Measurements from ENCODE around the gene GLB1L2.

Gene GLB1L2

GRCh38 chr11:134370526-134371435 is 39.0 kb downstream of the GLB1L2 start:
- DNase-seq = no peak

GRCh38 chr11:134371436-134372185 is 39.8 kb downstream of the GLB1L2 start:
- no peak for DNase-seq

GRCh38 chr11:134372536-134372935 is 40.7 kb downstream of the GLB1L2 start:
- DNase-seq = no peak

- no peak for DNase-seq
These were observed 41.2 kb downstream of the GLB1L2 start for GRCh38 chr11:134372961-134373360.

GRCh38 chr11:134373591-134374052 is 41.8 kb downstream of the GLB1L2 start:
- DNase-seq = no peak

- DNase-seq = no peak
These were observed 42.4 kb downstream of the GLB1L2 start for GRCh38 chr11:134374171-134374570.

- no peak for DNase-seq
These were observed 43.2 kb downstream of the GLB1L2 start for GRCh38 chr11:134374891-134375550.

GRCh38 chr11:134376150-134376921 is 44.5 kb downstream of the GLB1L2 start:
- no peak for DNase-seq

GRCh38 chr11:134377876-134378275 is 46.1 kb downstream of the GLB1L2 start:
- DNase-seq = no peak

- no peak for DNase-seq
These were observed 47.5 kb downstream of the GLB1L2 start for GRCh38 chr11:134379241-134379640.

GRCh38 chr11:134380229-134380628 is 48.4 kb downstream of the GLB1L2 start:
- DNase-seq = no peak

GRCh38 chr11:134380785-134381184 is 49.0 kb downstream of the GLB1L2 start:
- DNase-seq = peak; percentile 10

GRCh38 chr11:134382257-134382656 is 50.5 kb downstream of the GLB1L2 start:
- no peak for DNase-seq

- DNase-seq = no peak
These were observed 51.0 kb downstream of the GLB1L2 start for GRCh38 chr11:134382830-134383229.

GRCh38 chr11:134383576-134384221 is 51.9 kb downstream of the GLB1L2 start:
- no peak for DNase-seq

- DNase-seq = no peak
These were observed 52.6 kb downstream of the GLB1L2 start for GRCh38 chr11:134384406-134384805.

- DNase-seq = no peak
These were observed 53.4 kb downstream of the GLB1L2 start for GRCh38 chr11:134385171-134385570.

GRCh38 chr11:134385774-134386565 is 54.2 kb downstream of the GLB1L2 start:
- DNase-seq = peak; percentile 44

- DNase-seq = no peak
These were observed 55.2 kb downstream of the GLB1L2 start for GRCh38 chr11:134386945-134387344.

- DNase-seq = no peak
These were observed 55.7 kb downstream of the GLB1L2 start for GRCh38 chr11:134387501-134387900.

GRCh38 chr11:134388590-134388989 is 56.8 kb downstream of the GLB1L2 start:
- DNase-seq = no peak
